A549 treated with AZD9567 at 1 μM for 4 hours (cell line): ENCODE measurements around the gene ANTXR1. TPM values are rescaled to one million over a fixed set of nuclear protein-coding genes. Genes with fewer than 3 reads are reported as not detected.

ENCODE experiments used
- total RNA-seq: library from RNA; stranded (reverse); fragments of 200-300 nt; extraction: Qiagen RNA extraction; gene quantifications from 5 replicates; pipeline ENCODE4 v1.2.3, GENCODE V29; 2022; ENCODE audit not compliant: insufficient read depth

The ANTXR1 gene
- 106 to 133 TPM (median 127 TPM) in 5 replicates for total RNA-seq

DNA sequence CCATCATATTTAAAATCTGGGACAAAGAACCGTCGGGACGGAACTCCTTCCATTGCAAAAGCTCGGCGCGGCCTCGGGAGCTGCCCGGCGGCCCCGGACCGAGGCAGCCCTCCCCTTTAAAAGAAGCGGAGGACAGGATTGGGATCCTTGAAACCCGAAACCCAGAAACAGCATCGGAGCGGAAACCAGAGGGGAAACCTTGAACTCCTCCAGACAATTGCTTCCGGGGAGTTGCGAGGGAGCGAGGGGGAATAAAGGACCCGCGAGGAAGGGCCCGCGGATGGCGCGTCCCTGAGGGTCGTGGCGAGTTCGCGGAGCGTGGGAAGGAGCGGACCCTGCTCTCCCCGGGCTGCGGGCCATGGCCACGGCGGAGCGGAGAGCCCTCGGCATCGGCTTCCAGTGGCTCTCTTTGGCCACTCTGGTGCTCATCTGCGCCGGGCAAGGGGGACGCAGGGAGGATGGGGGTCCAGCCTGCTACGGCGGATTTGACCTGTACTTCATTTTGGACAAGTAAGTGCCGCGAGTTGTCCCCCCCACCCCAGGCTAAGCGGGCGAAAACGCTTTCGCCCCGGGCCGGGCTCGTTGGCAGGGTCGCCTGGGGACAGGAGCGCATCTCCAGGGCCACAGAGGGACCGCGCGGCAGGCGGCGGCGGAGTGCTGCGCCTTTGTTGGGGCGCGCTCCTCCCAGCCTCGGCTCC is at the start of gene ANTXR1:
ANTXR1 (plus strand) TSS at position 38 of the 698 bp plus-strand sequence; CDS start at position 359, 321 bp downstream.

DNA sequence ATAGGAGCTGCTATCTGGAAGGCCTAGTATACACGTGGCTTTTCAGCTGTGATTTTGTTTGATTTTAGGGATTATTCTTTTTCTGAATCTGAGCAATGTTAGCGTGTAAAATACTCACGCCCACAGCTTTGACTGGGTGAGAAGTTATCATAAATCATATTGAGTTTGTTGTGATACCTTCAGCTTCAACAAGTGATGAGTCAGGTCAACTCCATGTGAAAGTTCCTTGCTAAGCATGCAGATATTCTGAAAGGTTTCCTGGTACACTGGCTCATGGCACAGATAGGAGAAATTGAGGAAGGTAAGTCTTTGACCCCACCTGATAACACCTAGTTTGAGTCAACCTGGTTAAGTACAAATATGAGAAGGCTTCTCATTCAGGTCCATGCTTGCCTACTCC is 38.7 kb upstream of the ANTXR1 start, which contains the start of gene GKN1:
GKN1 (plus strand) TSS at position 386 of the 400 bp plus-strand sequence. CDS start 42 bp downstream, outside the sequence.

Other genes with a start within 250 kb of the ANTXR1 start
- gene BMP10, start 141.8 kb upstream of the ANTXR1 start, total RNA-seq, result not detected in 5 replicates
- 1.6 to 2.8 TPM (median 2.3 TPM) in 4 of 5 replicates, not detected in the other for gene GKN2, start 60.3 kb upstream of the ANTXR1 start, total RNA-seq
- 0.45 to 0.66 TPM (median 0.50 TPM) in 4 of 5 replicates, not detected in the other for gene GKN1, start 38.5 kb upstream of the ANTXR1 start, total RNA-seq